Tibial artery (tissue), 4 donors: ENCODE data around the gene SLC25A28.
"Not testable (repeated sequence)": the region's sequence is repeated elsewhere in the genome, so short reads cannot be mapped to it uniquely, and the experiment has no call there.

Experiments used
- DNase-seq, 2 donors: peaks; one replicate each; pipeline ENCODE4 v3.0.0-alpha.2; 2019
- H3K27ac ChIP-seq, 2 donors: fragments of 200-600 bp; sonication (generic) in 1 of 2; 1 replicate in 1 of 2; 2 replicates in 1 of 2; pipeline ENCODE4 v1.5.1; 2018 to 2019; ENCODE audit warnings: mild to moderate bottlenecking in 1 of 2
- H3K27me3 ChIP-seq, 2 donors: fragments of 200-600 bp; sonication (generic) in 1 of 2; one replicate each; pipeline versions ENCODE4 v1.5.1 to v1.6.0; 2016 to 2019
- H3K36me3 ChIP-seq, 3 donors: fragments of 200-600 bp; sonication (generic) in 2 of 3; one replicate each; pipeline ENCODE4 v1.5.1; 2016 to 2019; ENCODE audit warnings: mild to moderate bottlenecking in 2 of 3
- H3K4me1 ChIP-seq, 4 donors: fragments of 200-600 bp; sonication (generic) in 2 of 4; 1 replicate in 3 of 4; 2 replicates in 1 of 4; pipeline ENCODE4 v1.5.1; 2016 to 2019
- H3K4me3 ChIP-seq, 2 donors: fragments of 200-600 bp; sonication (generic) in 1 of 2; 1 replicate in 1 of 2; 2 replicates in 1 of 2; pipeline ENCODE4 v1.5.1; 2018 to 2019; ENCODE audit warnings: mild to moderate bottlenecking in 2 of 2
- H3K9me3 ChIP-seq, 3 donors: fragments of 200-600 bp; sonication (generic) in 1 of 3; one replicate each; pipeline ENCODE4 v1.5.1; 2016 to 2019
- CTCF ChIP-seq, 2 experiments: fragments of 200-600 bp in 1 of 2; fragments of 450-650 bp in 1 of 2; IDR thresholded peaks; one replicate each; pipeline ENCODE4 v1.5.1; 2017 to 2019; ENCODE audit warnings: antibody characterized with exemption in 2 of 2, mild to moderate bottlenecking in 1 of 2, moderate library complexity in 1 of 2
- intact Hi-C: fragments of 100-400 bp; cut with DNase I; formaldehyde crosslinking; loops from one replicate; pipeline ENCODE4 v1.15.0; 2023; ENCODE audit warnings: low total_unique reads

The SLC25A28 gene

GRCh38 chr10:99630991-99631390 lies 10.8 kb upstream of the SLC25A28 start:
- DNase-seq = no peak
- Histone ChIP-seq H3K4me3 (no peak overlapping the region), H3K27ac (no peak overlapping the region), H3K36me3 (no peaks in the 10 kb centered on the region), H3K4me1 (no peaks in the 10 kb centered on the region), H3K27me3 (peaks cover 0 to 5% of the 10 kb centered on the region in 2 donors), H3K9me3 (no peaks in the 10 kb centered on the region)
- no peak for TF ChIP-seq CTCF (IDR thresholded peaks at IDR 0.05)
- intact Hi-C loops = no loop called here

- Histone ChIP-seq H3K27me3 (peaks cover 0 to 5% of the 10 kb centered on the region in 2 donors), H3K27ac (no peak overlapping the region), H3K4me1 (no peaks in the 10 kb centered on the region), H3K9me3 (no peaks in the 10 kb centered on the region), H3K4me3 (no peak overlapping the region), H3K36me3 (no peaks in the 10 kb centered on the region)
- no peak for TF ChIP-seq CTCF (IDR thresholded peaks at IDR 0.05)
- DNase-seq = no peak
- intact Hi-C loops = no loop called here
Observed at GRCh38 chr10:99630433-99630832, 10.2 kb upstream of the SLC25A28 start.

GRCh38 chr10:99629625-99629978 lies 9.4 kb upstream of the SLC25A28 start:
- no peaks in the 10 kb centered on the region for H3K4me1 ChIP-seq
- H3K27me3 ChIP-seq = peaks cover 0 to 5% of the 10 kb centered on the region in 2 donors
- H3K4me3 ChIP-seq = no peak overlapping the region
- no peaks in the 10 kb centered on the region for H3K36me3 ChIP-seq
- intact Hi-C loops = no loop called here
- H3K9me3 ChIP-seq = no peaks in the 10 kb centered on the region
- TF ChIP-seq CTCF (IDR thresholded peaks at IDR 0.05) = no peak
- DNase-seq = no peak
- no peak overlapping the region for H3K27ac ChIP-seq

GRCh38 chr10:99628923-99629624 lies 8.8 kb upstream of the SLC25A28 start:
- H3K4me3 ChIP-seq = no peak overlapping the region
- no peak for TF ChIP-seq CTCF (IDR thresholded peaks at IDR 0.05)
- no peaks in the 10 kb centered on the region for H3K4me1 ChIP-seq
- H3K9me3 ChIP-seq = no peaks in the 10 kb centered on the region
- H3K36me3 ChIP-seq = no peaks in the 10 kb centered on the region
- no peak overlapping the region for H3K27ac ChIP-seq
- intact Hi-C loops = no loop called here
- H3K27me3 ChIP-seq = peaks cover 0 to 5% of the 10 kb centered on the region in 2 donors
- no peak for DNase-seq

GRCh38 chr10:99625124-99625523 lies 4.9 kb upstream of the SLC25A28 start:
- intact Hi-C loops, H3K9me3 ChIP-seq, H3K36me3 ChIP-seq: not testable (repeated sequence)

GRCh38 chr10:99623919-99624318 lies 3.7 kb upstream of the SLC25A28 start:
- Histone ChIP-seq H3K4me1 (peaks cover 0 to 17% (median 9%) of the 10 kb centered on the region in 4 donors), H3K9me3 (no peaks in the 10 kb centered on the region), H3K27me3 (no peaks in the 10 kb centered on the region), H3K27ac (no peak overlapping the region), H3K4me3 (no peak overlapping the region), H3K36me3 (no peaks in the 10 kb centered on the region)
- intact Hi-C loops = loop anchor here (5.0 kb wide), 1 partner anchor 108 kb away; the partner anchor contains the start of genes COX15 and CUTC
- DNase-seq = no peak
- TF ChIP-seq CTCF (IDR thresholded peaks at IDR 0.05) = no peak

More at GRCh38 chr10:99625124-99625523, 4.9 kb upstream of the SLC25A28 start:
- H3K4me1 ChIP-seq, H3K27ac ChIP-seq, H3K4me3 ChIP-seq, DNase-seq, H3K27me3 ChIP-seq: not testable (repeated sequence)
